Panc1 (cell line): ENCODE data around the gene WWOX. TPM values are rescaled to one million over a fixed set of nuclear protein-coding genes. Genes with fewer than 3 reads are reported as not detected.

Source experiments
- ATAC-seq: fragments of 200-7000 bp; cut with Tn5 transposase; 2 replicates; pipeline ENCODE4 v1.9.1; 2020; ENCODE audit warnings: mild to moderate bottlenecking, moderate library complexity
- BruUV-seq: library from RNA; stranded (reverse); fragments of 400-500 nt; replicated peaks from 2 replicates; lab custom pipeline; 2021; lab: Mats Ljungman, UMichigan
- CTCF ChIA-PET: fragments of 300-600 bp; sonication (Branson Sonifier 250); formaldehyde crosslinking; loops from one replicate; lab custom pipeline; 2022; ENCODE audit warnings: antibody characterized with exemption; lab: Charles Lee
- POLR2A ChIA-PET: fragments of 300-600 bp; sonication (Branson Sonifier 250); formaldehyde crosslinking; loops from one replicate; lab custom pipeline; 2022; ENCODE audit warnings: antibody characterized with exemption; lab: Charles Lee
- DNase-seq: peaks from one replicate; pipeline ENCODE4 v3.0.0-alpha.2; 2010; ENCODE audit warnings: low read depth, low spot score
- H3K27ac ChIP-seq: 2 replicates; pipeline ENCODE4 v1.5.1; 2011; ENCODE audit warnings: mild to moderate bottlenecking, low read length, inconsistent platforms
- H3K27me3 ChIP-seq: fragments of 200-500 bp; sonication (Bioruptor generic); 2 replicates; pipeline ENCODE4 v1.6.0; 2014; ENCODE audit warnings: low read length, inconsistent platforms; ENCODE audit not compliant: control insufficient read depth, insufficient read depth
- H3K36me3 ChIP-seq: fragments of 200-500 bp; sonication (Bioruptor generic); 2 replicates; pipeline ENCODE4 v1.5.1; 2014; ENCODE audit warnings: inconsistent platforms, mild to moderate bottlenecking, low read length, moderate library complexity; ENCODE audit not compliant: control insufficient read depth, insufficient read depth
- H3K4me1 ChIP-seq: 2 replicates; pipeline ENCODE4 v1.5.1; 2011; ENCODE audit warnings: inconsistent platforms, mild to moderate bottlenecking, low read length, moderate library complexity; ENCODE audit not compliant: control insufficient read depth, insufficient read depth
- H3K4me3 ChIP-seq, 2 experiments: 2 replicates each; pipeline ENCODE4 v1.5.1; 2011 to 2012; ENCODE audit warnings: low read depth in 2 of 2, low read length in 2 of 2, mild to moderate bottlenecking in 2 of 2, inconsistent platforms in 1 of 2, moderate library complexity in 1 of 2
- H3K9me3 ChIP-seq: fragments of 200-500 bp; sonication (Bioruptor generic); 2 replicates; pipeline ENCODE4 v1.5.1; 2014; ENCODE audit warnings: low read depth, mild to moderate bottlenecking, inconsistent platforms, low read length, moderate library complexity; ENCODE audit not compliant: control insufficient read depth, insufficient read depth
- CTCF ChIP-seq: fragments of 450-650 bp; IDR thresholded peaks from 2 replicates; pipeline ENCODE4 v1.5.1; 2017; ENCODE audit warnings: mild to moderate bottlenecking
- POLR2AphosphoS5 ChIP-seq: IDR thresholded peaks from 2 replicates; pipeline ENCODE4 v1.6.1; 2012; ENCODE audit warnings: mild to moderate bottlenecking, low read depth, low read length, moderate library complexity
- REST ChIP-seq, 2 experiments: IDR thresholded peaks; 2 replicates each; pipeline ENCODE4 v1.6.1; 2011 to 2012; ENCODE audit warnings: low read depth in 2 of 2, control low read depth in 1 of 2, low read length in 1 of 2, mild to moderate bottlenecking in 1 of 2, moderate library complexity in 1 of 2; ENCODE audit not compliant: insufficient read depth in 1 of 2
- SIN3A ChIP-seq: IDR thresholded peaks from 2 replicates; pipeline ENCODE4 v1.6.1; 2012; ENCODE audit warnings: low read depth, mild to moderate bottlenecking, low read length, moderate library complexity, borderline replicate concordance; ENCODE audit not compliant: insufficient read depth
- TCF7L2 ChIP-seq: IDR thresholded peaks from 2 replicates; pipeline ENCODE4 v1.6.1; 2011; ENCODE audit warnings: mild to moderate bottlenecking, low read depth, low read length, inconsistent platforms
- in situ Hi-C: cut with HindIII; loops from 2 replicates; pipeline ENCODE4 v1.10.0; 2016; ENCODE audit warnings: low sequenced_read_pairs, low pct_unique_long_range_greater_than_20kb
- intact Hi-C: fragments of 100-400 bp; cut with micrococcal nuclease; formaldehyde crosslinking; loops from one replicate; pipeline ENCODE4 v1.10.0; 2022; ENCODE audit not compliant: unreplicated experiment
- total RNA-seq: library from RNA; stranded (reverse); gene quantifications from one replicate; pipeline ENCODE4 v1.2.1, GENCODE V29; 2021; ENCODE audit not compliant: unreplicated experiment

WWOX gene
- total RNA-seq, 1 experiment from 2014 or later, result 12.5 TPM

- in situ Hi-C loops, result no loop called here
These were observed 290.6 kb downstream of the WWOX start for GRCh38 chr16:78390092-78390491.

GRCh38 chr16:78390508-78391324 is 291.3 kb downstream of the WWOX start:
- in situ Hi-C loops, result no loop called here
- Histone ChIP-seq H3K4me3 (no peak overlapping the region), H3K36me3 (no peaks in the 10 kb centered on the region), H3K9me3 (no peaks in the 10 kb centered on the region), H3K27me3 (no peaks in the 10 kb centered on the region), H3K4me1 (no peaks in the 10 kb centered on the region), H3K27ac (no peak overlapping the region)
- no peak for TF ChIP-seq CTCF
- ChIA-PET POLR2A (no interaction called here), CTCF (no interaction called here)
- intact Hi-C loops, result no loop called here
- BruUV-seq, result no TSS peak
- DNase-seq (no peak), ATAC-seq (no peak)

More at GRCh38 chr16:78390092-78390491, 290.6 kb downstream of the WWOX start:
- H3K9me3 ChIP-seq, result no peaks in the 10 kb centered on the region
- no peaks in the 10 kb centered on the region for H3K36me3 ChIP-seq
- DNase-seq, result no peak
- no peaks in the 10 kb centered on the region for H3K27me3 ChIP-seq
- no peak overlapping the region for H3K4me3 ChIP-seq
- H3K4me1 ChIP-seq, result no peaks in the 10 kb centered on the region
- ATAC-seq, result no peak
- POLR2A ChIA-PET, result no interaction called here
- CTCF ChIA-PET, result no interaction called here
- intact Hi-C loops, result no loop called here
- TF ChIP-seq REST (IDR thresholded peaks at IDR 0.05; ENCODE audit: insufficient read depth in 1 of 2, low read depth in 2 of 2, low read length in 1 of 2) (no peak), CTCF (no peak), POLR2AphosphoS5 (no peak), TCF7L2 (no peak), SIN3A (no peak)
- no peak overlapping the region for H3K27ac ChIP-seq
- BruUV-seq, result no TSS peak
